HL-60 (cell line): Measurements from ENCODE around the gene FASTK.

Experiments
- GABPA ChIP-seq: IDR thresholded peaks from 2 replicates; pipeline ENCODE4 v1.6.1; 2012; ENCODE audit warnings: low read depth
- TF ChIP-seq, protein P1 (sequence below): IDR thresholded peaks from one replicate; pipeline ENCODE4 v1.5.1; 2011; ENCODE audit warnings: low read length, control low read depth, inconsistent platforms; ENCODE audit not compliant: insufficient read depth

DNA sequence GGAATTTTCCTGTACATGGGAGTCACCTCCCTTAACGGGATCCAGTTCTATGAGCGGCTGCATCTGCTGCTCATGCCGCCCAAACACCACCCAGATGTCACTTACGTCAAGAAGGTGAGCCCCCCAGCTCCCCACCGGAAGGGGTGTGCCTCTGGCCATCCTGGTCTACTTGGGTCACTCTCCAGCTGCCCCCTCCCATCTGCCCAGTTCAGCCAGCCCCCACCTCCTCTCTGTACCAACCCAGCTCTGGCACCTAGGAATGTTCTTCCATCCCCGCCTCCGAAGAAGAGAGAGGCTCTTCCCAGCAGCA is 5.0 kb downstream of the FASTK start:
- TF ChIP-seq, protein P1, sequence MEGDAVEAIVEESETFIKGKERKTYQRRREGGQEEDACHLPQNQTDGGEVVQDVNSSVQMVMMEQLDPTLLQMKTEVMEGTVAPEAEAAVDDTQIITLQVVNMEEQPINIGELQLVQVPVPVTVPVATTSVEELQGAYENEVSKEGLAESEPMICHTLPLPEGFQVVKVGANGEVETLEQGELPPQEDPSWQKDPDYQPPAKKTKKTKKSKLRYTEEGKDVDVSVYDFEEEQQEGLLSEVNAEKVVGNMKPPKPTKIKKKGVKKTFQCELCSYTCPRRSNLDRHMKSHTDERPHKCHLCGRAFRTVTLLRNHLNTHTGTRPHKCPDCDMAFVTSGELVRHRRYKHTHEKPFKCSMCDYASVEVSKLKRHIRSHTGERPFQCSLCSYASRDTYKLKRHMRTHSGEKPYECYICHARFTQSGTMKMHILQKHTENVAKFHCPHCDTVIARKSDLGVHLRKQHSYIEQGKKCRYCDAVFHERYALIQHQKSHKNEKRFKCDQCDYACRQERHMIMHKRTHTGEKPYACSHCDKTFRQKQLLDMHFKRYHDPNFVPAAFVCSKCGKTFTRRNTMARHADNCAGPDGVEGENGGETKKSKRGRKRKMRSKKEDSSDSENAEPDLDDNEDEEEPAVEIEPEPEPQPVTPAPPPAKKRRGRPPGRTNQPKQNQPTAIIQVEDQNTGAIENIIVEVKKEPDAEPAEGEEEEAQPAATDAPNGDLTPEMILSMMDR: no peak
- TF ChIP-seq GABPA: no peak
